Measurements from ENCODE around the gene ZNF423.

GRCh38 chr16:49720225-49720624 lies 135.7 kb downstream of the ZNF423 start:
- TF ChIP-seq EZH2 (IDR thresholded peaks at IDR 0.05; ENCODE audit: borderline replicate concordance, insufficient read depth, low read length, poor library complexity, severe bottlenecking) (no peak), TAF1 (IDR thresholded peaks at IDR 0.05; ENCODE audit: low read depth) (no peak), POLR2AphosphoS5 (IDR thresholded peaks at IDR 0.05) (no peak)
